DOHH2 (cell line): Measurements from ENCODE around the gene PHF21B.

ENCODE experiments used
- CTCF ChIP-seq: fragments of 200-600 bp; sonication (generic); IDR thresholded peaks from one replicate; pipeline ENCODE4 v1.5.1; 2014; ENCODE audit warnings: antibody characterized with exemption, mild to moderate bottlenecking, low read depth, low read length; ENCODE audit not compliant: poor library complexity, severe bottlenecking
- EZH2phosphoT487 ChIP-seq: fragments of 200-600 bp; sonication (generic); IDR thresholded peaks from 2 replicates; pipeline ENCODE4 v1.6.1; 2017; ENCODE audit warnings: borderline replicate concordance, mild to moderate bottlenecking, antibody characterized with exemption, low read length, moderate library complexity, mixed read lengths

- TF ChIP-seq CTCF (no peak), EZH2phosphoT487 (no peak)
Measured at GRCh38 chr22:44839721-44840120, 170.1 kb downstream of the PHF21B start.
